ENCODE data around the gene DLG1. TPM values are rescaled to one million over a fixed set of nuclear protein-coding genes. Genes with fewer than 3 reads are reported as not detected.

The DLG1 gene
- total and polyA plus RNA-seq, 2 of the 4 experiments (the other 2 are of a cell fraction) = 21.2 to 57.7 TPM

DNA sequence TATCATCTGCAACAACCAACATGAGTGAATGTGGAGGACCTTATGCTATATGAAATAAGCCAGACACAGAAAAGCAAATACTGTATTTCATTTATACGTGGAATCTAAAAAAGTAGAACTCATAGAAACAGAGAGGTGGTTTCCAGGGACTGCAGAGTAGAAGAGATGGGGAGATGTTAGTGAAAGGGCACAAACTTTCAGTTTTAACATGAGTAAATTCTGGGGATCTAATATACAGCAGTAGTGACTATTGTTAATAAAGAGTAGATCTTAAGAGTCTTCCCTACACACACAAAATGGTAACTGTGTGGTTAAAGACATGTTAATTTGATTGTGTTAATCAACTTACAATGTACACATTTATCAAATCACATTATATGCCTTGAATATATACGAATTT, 247.9 kb downstream of the DLG1 start:
- no peak overlapping the region for H3K27ac ChIP-seq (ENCODE audit: insufficient read depth, low read length)
- H2AK9ac ChIP-seq (replicated peaks; ENCODE audit: low read depth, low read length, poor library complexity) = no peak overlapping the region
- ATAC-seq (ENCODE audit: low read depth) (no peak), DNase-seq (no peak)
- H3K4me1 ChIP-seq (ENCODE audit: control insufficient read depth, insufficient read depth, low read length) = no peaks in the 10 kb centered on the region
- no peak overlapping the region for H3K4me3 ChIP-seq (ENCODE audit: insufficient read depth, low read depth, low read length)
- H4K5ac ChIP-seq (ENCODE audit: low read depth, low read length) = no peak overlapping the region
- H2BK15ac ChIP-seq (ENCODE audit: low read depth, low read length) = no peak overlapping the region
- H3K36me3 ChIP-seq (ENCODE audit: control insufficient read depth, insufficient read depth, low read length) = peaks cover 9% of the 10 kb centered on the region
- H4K8ac ChIP-seq (ENCODE audit: low read depth in 2 of 2, low read length in 2 of 2) = no peak overlapping the region
- H3K9me1 ChIP-seq (ENCODE audit: insufficient read depth, low read length) = no peaks in the 10 kb centered on the region
- H4K91ac ChIP-seq (ENCODE audit: insufficient read depth, low read depth, low read length) = no peak overlapping the region
- intact Hi-C loops (cut with micrococcal nuclease) = no loop called here
- no peak overlapping the region for H3K23ac ChIP-seq (ENCODE audit: low read depth, low read length)
- no peaks in the 10 kb centered on the region; a peak in 2 of 4 replicates for H3K79me1 ChIP-seq (ENCODE audit: low read depth in 1 of 2, low read length in 2 of 2)
- ChIA-PET POLR2A (ENCODE audit: unreplicated experiment) (no interaction called here), CTCF (no interaction called here)
- no peaks in the 10 kb centered on the region for H3K27me3 ChIP-seq (ENCODE audit: control insufficient read depth, insufficient read depth, low read length)
- H2BK5ac ChIP-seq (ENCODE audit: low read depth, low read length, poor library complexity, severe bottlenecking) = no peak overlapping the region
- H2AK5ac ChIP-seq (ENCODE audit: low read depth, low read length) = no peak overlapping the region
- WGBS, 2 experiments (ENCODE audit: extremely low coverage in 2 of 2, insufficient read length in 1 of 2) = 100% methylated on average over 1 of the region's 2 CpGs; no CpG with 5 or more reads in 1 of the 2 experiments
- no peak for TF ChIP-seq CEBPB (IDR thresholded peaks at IDR 0.05; ENCODE audit: low read depth, low read length)
- no peak for TF ChIP-seq FOS (IDR thresholded peaks at IDR 0.05; ENCODE audit: low read depth, low read length)
- TF ChIP-seq RAD21 (IDR thresholded peaks at IDR 0.05; ENCODE audit: low read length) = no peak
- no peak for TF ChIP-seq NFE2L2 (IDR thresholded peaks at IDR 0.05; ENCODE audit: low read depth, low read length)
- no peak for TF ChIP-seq RCOR1 (IDR thresholded peaks at IDR 0.05; ENCODE audit: insufficient replicate concordance, low read length)
- TF ChIP-seq MXI1 (IDR thresholded peaks at IDR 0.05; ENCODE audit: borderline replicate concordance, low read depth, low read length) = no peak
- TF ChIP-seq MAFK (IDR thresholded peaks at IDR 0.05; ENCODE audit: low read depth, low read length) = no peak
- TF ChIP-seq MAZ (IDR thresholded peaks at IDR 0.05; ENCODE audit: borderline replicate concordance, low read depth, low read length) = no peak
- TF ChIP-seq POLR2A (IDR thresholded peaks at IDR 0.05; ENCODE audit: low read depth, low read length) = no peak
- TF ChIP-seq BHLHE40 (IDR thresholded peaks at IDR 0.05; ENCODE audit: low read depth, low read length) = no peak
- TF ChIP-seq, protein P1, sequence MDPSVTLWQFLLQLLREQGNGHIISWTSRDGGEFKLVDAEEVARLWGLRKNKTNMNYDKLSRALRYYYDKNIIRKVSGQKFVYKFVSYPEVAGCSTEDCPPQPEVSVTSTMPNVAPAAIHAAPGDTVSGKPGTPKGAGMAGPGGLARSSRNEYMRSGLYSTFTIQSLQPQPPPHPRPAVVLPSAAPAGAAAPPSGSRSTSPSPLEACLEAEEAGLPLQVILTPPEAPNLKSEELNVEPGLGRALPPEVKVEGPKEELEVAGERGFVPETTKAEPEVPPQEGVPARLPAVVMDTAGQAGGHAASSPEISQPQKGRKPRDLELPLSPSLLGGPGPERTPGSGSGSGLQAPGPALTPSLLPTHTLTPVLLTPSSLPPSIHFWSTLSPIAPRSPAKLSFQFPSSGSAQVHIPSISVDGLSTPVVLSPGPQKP (IDR thresholded peaks at IDR 0.05; ENCODE audit: borderline replicate concordance, low read depth, low read length) = no peak
- TF ChIP-seq, protein P2, sequence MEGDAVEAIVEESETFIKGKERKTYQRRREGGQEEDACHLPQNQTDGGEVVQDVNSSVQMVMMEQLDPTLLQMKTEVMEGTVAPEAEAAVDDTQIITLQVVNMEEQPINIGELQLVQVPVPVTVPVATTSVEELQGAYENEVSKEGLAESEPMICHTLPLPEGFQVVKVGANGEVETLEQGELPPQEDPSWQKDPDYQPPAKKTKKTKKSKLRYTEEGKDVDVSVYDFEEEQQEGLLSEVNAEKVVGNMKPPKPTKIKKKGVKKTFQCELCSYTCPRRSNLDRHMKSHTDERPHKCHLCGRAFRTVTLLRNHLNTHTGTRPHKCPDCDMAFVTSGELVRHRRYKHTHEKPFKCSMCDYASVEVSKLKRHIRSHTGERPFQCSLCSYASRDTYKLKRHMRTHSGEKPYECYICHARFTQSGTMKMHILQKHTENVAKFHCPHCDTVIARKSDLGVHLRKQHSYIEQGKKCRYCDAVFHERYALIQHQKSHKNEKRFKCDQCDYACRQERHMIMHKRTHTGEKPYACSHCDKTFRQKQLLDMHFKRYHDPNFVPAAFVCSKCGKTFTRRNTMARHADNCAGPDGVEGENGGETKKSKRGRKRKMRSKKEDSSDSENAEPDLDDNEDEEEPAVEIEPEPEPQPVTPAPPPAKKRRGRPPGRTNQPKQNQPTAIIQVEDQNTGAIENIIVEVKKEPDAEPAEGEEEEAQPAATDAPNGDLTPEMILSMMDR (conservative IDR thresholded peaks at IDR 0.05; ENCODE audit: low read depth, low read length) = no peak
- TF ChIP-seq CHD1 (IDR thresholded peaks at IDR 0.05; ENCODE audit: low read depth, low read length) = no peak
- no peak for TF ChIP-seq SMC3 (IDR thresholded peaks at IDR 0.05; ENCODE audit: low read depth, low read length)
- TF ChIP-seq RFX5 (IDR thresholded peaks at IDR 0.05; ENCODE audit: low read depth, low read length) = no peak
- no peak for TF ChIP-seq USF2 (IDR thresholded peaks at IDR 0.05; ENCODE audit: low read depth, low read length)
- BruUV-seq (replicated peaks) = no TSS peak
- H3K9me3 ChIP-seq (ENCODE audit: control insufficient read depth, insufficient read depth, low read length) = no peaks in the 10 kb centered on the region
- H4K20me1 ChIP-seq (ENCODE audit: insufficient read depth, low read length) = no peaks in the 10 kb centered on the region
- no peak overlapping the region for H2AFZ ChIP-seq (replicated peaks; ENCODE audit: low read length, poor library complexity)
- H3K4me2 ChIP-seq (ENCODE audit: low read depth, low read length) = no peak overlapping the region
- dilution Hi-C loops (cut with HindIII; ENCODE audit: low sequenced_read_pairs, unreplicated experiment) = no loop called here
- in situ Hi-C loops (cut with MboI; ENCODE audit: low sequenced_read_pairs) = no loop called here
- H3K14ac ChIP-seq (replicated peaks; ENCODE audit: low read depth, low read length) = no peak overlapping the region
- no peak overlapping the region for H2BK120ac ChIP-seq (ENCODE audit: low read depth, low read length)
- H3K56ac ChIP-seq (ENCODE audit: extremely low read depth, insufficient read depth, low read length) = no peak overlapping the region
- no peak overlapping the region for H2BK20ac ChIP-seq (ENCODE audit: low read depth, low read length)
- H3K18ac ChIP-seq (ENCODE audit: low read depth, low read length) = no peak overlapping the region
- no peak overlapping the region for H3K9ac ChIP-seq (ENCODE audit: low read depth, low read length)
- no peak overlapping the region for H3K4ac ChIP-seq (ENCODE audit: low read depth, low read length)

Data from IMR-90 (cell line).